T-helper 2 cell treated with Interferon-gamma antibody and Interleukin-4, amounts not matched to agents 5 μg/mL and 100 μg/mL, for 36 hours (primary cell): Measurements from ENCODE around the gene HS6ST2.

ENCODE experiments used
- DNase-seq: peaks from one replicate; pipeline ENCODE4 v3.0.0; 2021; ENCODE audit warnings: low spot score
- H3K27ac Mint-ChIP-seq: one replicate; pipeline ENCODE4 v1.8.0; 2021; ENCODE audit warnings: mild to moderate bottlenecking, mixed read lengths
- H3K27me3 Mint-ChIP-seq: one replicate; pipeline ENCODE4 v1.8.0; 2021; ENCODE audit warnings: low read depth, mixed read lengths
- H3K36me3 Mint-ChIP-seq: one replicate; pipeline ENCODE4 v1.8.0; 2021; ENCODE audit warnings: low read depth, mixed read lengths
- H3K4me1 Mint-ChIP-seq: one replicate; pipeline ENCODE4 v1.8.0; 2021; ENCODE audit warnings: low read depth, mixed read lengths
- H3K4me3 Mint-ChIP-seq: one replicate; pipeline ENCODE4 v1.8.0; 2022; ENCODE audit warnings: mild to moderate bottlenecking, moderate library complexity, mixed read lengths
- H3K9me3 Mint-ChIP-seq: one replicate; pipeline ENCODE4 v1.8.0; 2021; ENCODE audit warnings: mixed read lengths

HS6ST2 gene

GRCh38 chrX:132623942-132624341 is 334.5 kb downstream of the HS6ST2 start:
- no peak overlapping the region for H3K4me3 Mint-ChIP-seq
- no peak for DNase-seq
- H3K27ac Mint-ChIP-seq, result no peak overlapping the region
- no peaks in the 10 kb centered on the region for H3K9me3 Mint-ChIP-seq
- H3K4me1 Mint-ChIP-seq, result peaks cover 2% of the 10 kb centered on the region
- no peaks in the 10 kb centered on the region for H3K27me3 Mint-ChIP-seq
- no peaks in the 10 kb centered on the region for H3K36me3 Mint-ChIP-seq

- no peaks in the 10 kb centered on the region for H3K27me3 Mint-ChIP-seq
Observed at GRCh38 chrX:132623300-132623699, 335.1 kb downstream of the HS6ST2 start.

GRCh38 chrX:132622130-132622529 is 336.3 kb downstream of the HS6ST2 start:
- H3K9me3 Mint-ChIP-seq, result no peaks in the 10 kb centered on the region
- H3K27me3 Mint-ChIP-seq, result no peaks in the 10 kb centered on the region
- H3K36me3 Mint-ChIP-seq, result no peaks in the 10 kb centered on the region
- H3K4me3 Mint-ChIP-seq, result no peak overlapping the region
- H3K4me1 Mint-ChIP-seq, result peaks cover 2% of the 10 kb centered on the region
- H3K27ac Mint-ChIP-seq, result peak overlapping the region; percentile 52
- DNase-seq, result peak; percentile 68

More at GRCh38 chrX:132623300-132623699, 335.1 kb downstream of the HS6ST2 start:
- no peak for DNase-seq
- Mint-ChIP-seq H3K4me1 (peaks cover 2% of the 10 kb centered on the region), H3K27ac (no peak overlapping the region), H3K36me3 (no peaks in the 10 kb centered on the region), H3K4me3 (no peak overlapping the region), H3K9me3 (no peaks in the 10 kb centered on the region)

- Mint-ChIP-seq H3K27me3 (no peaks in the 10 kb centered on the region), H3K4me3 (no peak overlapping the region), H3K27ac (no peak overlapping the region), H3K4me1 (peaks cover 5% of the 10 kb centered on the region), H3K9me3 (no peaks in the 10 kb centered on the region), H3K36me3 (no peaks in the 10 kb centered on the region)
- no peak for DNase-seq
Observed at GRCh38 chrX:132618810-132619209, 339.6 kb downstream of the HS6ST2 start.

GRCh38 chrX:132615391-132616131 is 342.9 kb downstream of the HS6ST2 start:
- no peak overlapping the region for H3K4me3 Mint-ChIP-seq
- no peak overlapping the region for H3K27ac Mint-ChIP-seq
- H3K36me3 Mint-ChIP-seq, result no peaks in the 10 kb centered on the region

GRCh38 chrX:132614297-132614696 is 344.1 kb downstream of the HS6ST2 start:
- Mint-ChIP-seq H3K4me3 (no peak overlapping the region), H3K36me3 (no peaks in the 10 kb centered on the region), H3K9me3 (no peaks in the 10 kb centered on the region), H3K27me3 (no peaks in the 10 kb centered on the region), H3K4me1 (peaks cover 3% of the 10 kb centered on the region), H3K27ac (no peak overlapping the region)
- no peak for DNase-seq

More at GRCh38 chrX:132615391-132616131, 342.9 kb downstream of the HS6ST2 start:
- DNase-seq, result peak; percentile 30
- Mint-ChIP-seq H3K4me1 (peaks cover 3% of the 10 kb centered on the region), H3K9me3 (no peaks in the 10 kb centered on the region), H3K27me3 (no peaks in the 10 kb centered on the region)

GRCh38 chrX:132613801-132614200 is 344.6 kb downstream of the HS6ST2 start:
- Mint-ChIP-seq H3K4me3 (no peak overlapping the region), H3K4me1 (peaks cover 3% of the 10 kb centered on the region), H3K36me3 (no peaks in the 10 kb centered on the region), H3K27ac (no peak overlapping the region), H3K27me3 (peaks cover under 1% of the 10 kb centered on the region), H3K9me3 (no peaks in the 10 kb centered on the region)
- DNase-seq, result no peak

- Mint-ChIP-seq H3K27ac (no peak overlapping the region), H3K4me1 (peaks cover 3% of the 10 kb centered on the region)
Observed at GRCh38 chrX:132612821-132613564, 345.4 kb downstream of the HS6ST2 start.

GRCh38 chrX:132610536-132610935 is 347.9 kb downstream of the HS6ST2 start:
- Mint-ChIP-seq H3K36me3 (no peaks in the 10 kb centered on the region), H3K27ac (no peak overlapping the region), H3K4me1 (peaks cover 3% of the 10 kb centered on the region), H3K27me3 (peaks cover 2% of the 10 kb centered on the region), H3K4me3 (no peak overlapping the region), H3K9me3 (no peaks in the 10 kb centered on the region)
- no peak for DNase-seq

More at GRCh38 chrX:132612821-132613564, 345.4 kb downstream of the HS6ST2 start:
- H3K4me3 Mint-ChIP-seq, result no peak overlapping the region
- no peaks in the 10 kb centered on the region for H3K9me3 Mint-ChIP-seq
- DNase-seq, result no peak
- peaks cover 2% of the 10 kb centered on the region for H3K27me3 Mint-ChIP-seq
- no peaks in the 10 kb centered on the region for H3K36me3 Mint-ChIP-seq

- Mint-ChIP-seq H3K4me3 (no peak overlapping the region), H3K27me3 (peaks cover 2% of the 10 kb centered on the region), H3K27ac (no peak overlapping the region), H3K36me3 (no peaks in the 10 kb centered on the region), H3K4me1 (no peaks in the 10 kb centered on the region), H3K9me3 (no peaks in the 10 kb centered on the region)
- DNase-seq, result no peak
Observed at GRCh38 chrX:132609362-132609848, 349.0 kb downstream of the HS6ST2 start.

- no peaks in the 10 kb centered on the region for H3K4me1 Mint-ChIP-seq
- no peaks in the 10 kb centered on the region for H3K9me3 Mint-ChIP-seq
- H3K27ac Mint-ChIP-seq, result no peak overlapping the region
- H3K36me3 Mint-ChIP-seq, result no peaks in the 10 kb centered on the region
- no peak overlapping the region for H3K4me3 Mint-ChIP-seq
- peaks cover 1% of the 10 kb centered on the region for H3K27me3 Mint-ChIP-seq
- no peak for DNase-seq
Observed at GRCh38 chrX:132603700-132604286, 354.6 kb downstream of the HS6ST2 start.

- Mint-ChIP-seq H3K4me3 (no peak overlapping the region), H3K4me1 (no peaks in the 10 kb centered on the region), H3K36me3 (no peaks in the 10 kb centered on the region), H3K27me3 (no peaks in the 10 kb centered on the region), H3K27ac (no peak overlapping the region), H3K9me3 (no peaks in the 10 kb centered on the region)
- no peak for DNase-seq
Observed at GRCh38 chrX:132602701-132603100, 355.7 kb downstream of the HS6ST2 start.

- H3K4me1 Mint-ChIP-seq, result no peaks in the 10 kb centered on the region
- H3K4me3 Mint-ChIP-seq, result no peak overlapping the region
- no peaks in the 10 kb centered on the region for H3K9me3 Mint-ChIP-seq
- no peaks in the 10 kb centered on the region for H3K36me3 Mint-ChIP-seq
- H3K27me3 Mint-ChIP-seq, result peaks cover 2% of the 10 kb centered on the region
- no peak overlapping the region for H3K27ac Mint-ChIP-seq
- no peak for DNase-seq
Observed at GRCh38 chrX:132594999-132595398, 363.4 kb downstream of the HS6ST2 start.

GRCh38 chrX:132594129-132594528 is 364.3 kb downstream of the HS6ST2 start:
- H3K27me3 Mint-ChIP-seq, result peaks cover 2% of the 10 kb centered on the region
- H3K4me3 Mint-ChIP-seq, result no peak overlapping the region
- H3K27ac Mint-ChIP-seq, result no peak overlapping the region
- DNase-seq, result no peak
- H3K4me1 Mint-ChIP-seq, result no peaks in the 10 kb centered on the region
- no peaks in the 10 kb centered on the region for H3K36me3 Mint-ChIP-seq
- H3K9me3 Mint-ChIP-seq, result no peaks in the 10 kb centered on the region
